ENCODE results near the gene CEP70.

Gene CEP70

DNA sequence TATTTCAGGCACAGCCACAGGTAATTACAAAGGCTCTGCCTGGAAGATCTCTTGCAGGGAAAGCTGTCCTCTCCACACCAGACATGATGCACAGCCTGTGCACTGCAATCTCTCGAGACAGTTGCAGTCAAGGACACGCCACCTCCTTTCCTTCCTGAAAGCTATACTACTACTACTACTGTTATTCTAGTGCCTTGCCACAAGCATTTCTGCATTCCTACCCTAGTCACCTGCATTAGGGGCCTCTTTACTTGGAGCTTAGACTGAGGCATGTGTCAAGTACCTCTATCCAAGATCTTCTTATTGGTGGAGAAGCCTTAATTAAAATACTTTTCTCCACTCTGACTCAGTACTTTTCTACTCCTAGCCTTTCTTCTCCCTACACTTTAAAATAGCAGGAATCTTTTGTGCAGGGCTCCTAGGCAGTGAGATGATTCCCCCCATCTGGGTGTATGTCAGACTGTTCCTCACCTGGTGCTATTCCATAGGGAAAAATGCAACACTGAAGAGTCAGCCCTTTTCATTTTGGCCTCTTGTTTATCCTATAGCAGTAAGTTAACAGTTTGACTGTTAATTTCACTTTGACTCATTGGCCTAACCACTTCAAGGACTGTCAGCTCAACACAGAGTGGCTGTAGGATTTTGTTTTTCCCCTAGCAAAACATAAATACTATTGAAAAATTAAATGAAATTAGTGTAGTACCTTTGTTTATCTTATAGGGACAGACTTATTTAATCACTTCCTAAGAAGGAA lies 80.8 kb downstream of the CEP70 start:
- H3K9me3 ChIP-seq (ENCODE audit: insufficient read depth, low read depth, low read length) = peaks cover 4% of the 10 kb centered on the region
- no peak overlapping the region for H3K23ac ChIP-seq (ENCODE audit: low read length)
- no peak overlapping the region for H3K14ac ChIP-seq (ENCODE audit: low read length)
- H3K79me2 ChIP-seq (ENCODE audit: control insufficient read depth, insufficient read depth, low read length, poor library complexity) = no peaks in the 10 kb centered on the region
- H3K4ac ChIP-seq (ENCODE audit: low read depth, low read length) = no peak overlapping the region
- H4K91ac ChIP-seq (ENCODE audit: low read depth, low read length) = no peak overlapping the region
- H3K4me3 ChIP-seq (ENCODE audit: low read depth, low read length) = no peak overlapping the region
- no peak overlapping the region for H2BK120ac ChIP-seq (ENCODE audit: insufficient read depth, low read length, poor library complexity)
- no peak overlapping the region for H2BK12ac ChIP-seq (ENCODE audit: low read length)
- peaks cover 0 to 2% of the 10 kb centered on the region in 2 experiments for H3K4me1 ChIP-seq (ENCODE audit: control insufficient read depth in 1 of 2, insufficient read depth in 2 of 2, low read length in 2 of 2)
- no peak overlapping the region for H3K4me2 ChIP-seq (ENCODE audit: low read length)
- no peak overlapping the region for H2AFZ ChIP-seq (ENCODE audit: insufficient read depth, low read length, poor library complexity)
- WGBS (ENCODE audit: extremely low coverage, insufficient coverage, insufficient read length) = no CpG with 5 or more reads among the region's 2 CpGs
- H2AK5ac ChIP-seq (ENCODE audit: low read length) = no peak overlapping the region
- no peak overlapping the region for H3K18ac ChIP-seq (ENCODE audit: low read length)
- peaks cover 2% of the 10 kb centered on the region in 2 experiments for H3K36me3 ChIP-seq (ENCODE audit: control insufficient read depth in 1 of 2, insufficient read depth in 2 of 2, low read length in 2 of 2)
- no peaks in the 10 kb centered on the region for H3K79me1 ChIP-seq (ENCODE audit: low read length)
- H3K27me3 ChIP-seq (ENCODE audit: insufficient read depth, low read length) = no peaks in the 10 kb centered on the region
- no peak overlapping the region for H3K9ac ChIP-seq (ENCODE audit: low read length)
- H2BK5ac ChIP-seq (ENCODE audit: low read depth, low read length, poor library complexity) = no peak overlapping the region
- H4K12ac ChIP-seq (ENCODE audit: low read depth, low read length) = no peak overlapping the region
- DNase-seq = peak in 1 of 2 donors; percentile 6
- H4K8ac ChIP-seq (ENCODE audit: low read depth, low read length) = no peak overlapping the region
- no peak overlapping the region for H3K27ac ChIP-seq (ENCODE audit: low read depth, low read length)

DNA sequence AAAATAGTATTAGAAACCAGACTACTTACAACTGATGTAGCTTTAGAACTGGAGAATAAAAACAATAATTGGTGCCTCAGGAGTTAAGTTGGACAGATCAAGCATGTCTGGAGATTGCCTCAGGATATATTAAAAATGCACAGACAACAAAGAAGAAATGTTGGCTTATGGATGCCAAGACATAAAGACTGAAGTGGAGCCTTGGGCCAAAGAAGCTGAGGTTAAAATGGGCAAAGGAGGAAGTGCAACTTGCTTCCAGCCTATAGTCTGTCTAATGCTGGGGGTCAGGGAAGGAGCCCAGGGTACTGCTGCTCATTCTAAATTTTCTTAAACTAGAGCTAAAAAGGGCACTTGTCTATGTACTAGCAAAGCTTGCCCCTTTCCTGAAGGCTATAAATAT lies 82.1 kb downstream of the CEP70 start:
- no peak overlapping the region for H3K27ac ChIP-seq (ENCODE audit: low read depth, low read length)
- no peak overlapping the region for H4K91ac ChIP-seq (ENCODE audit: low read depth, low read length)
- no peak overlapping the region for H3K4me2 ChIP-seq (ENCODE audit: low read length)
- no peak overlapping the region for H3K18ac ChIP-seq (ENCODE audit: low read length)
- H3K4me1 ChIP-seq (ENCODE audit: control insufficient read depth in 1 of 2, insufficient read depth in 2 of 2, low read length in 2 of 2) = peaks cover 0 to 2% of the 10 kb centered on the region in 2 experiments
- DNase-seq = no peak
- H3K79me1 ChIP-seq (ENCODE audit: low read length) = no peaks in the 10 kb centered on the region
- no peaks in the 10 kb centered on the region for H3K36me3 ChIP-seq (ENCODE audit: control insufficient read depth in 1 of 2, insufficient read depth in 2 of 2, low read length in 2 of 2)
- no peak overlapping the region for H3K4ac ChIP-seq (ENCODE audit: low read depth, low read length)
- H3K14ac ChIP-seq (ENCODE audit: low read length) = no peak overlapping the region
- no peaks in the 10 kb centered on the region for H3K27me3 ChIP-seq (ENCODE audit: insufficient read depth, low read length)
- no peak overlapping the region for H2BK12ac ChIP-seq (ENCODE audit: low read length)
- no peak overlapping the region for H3K4me3 ChIP-seq (ENCODE audit: low read depth, low read length)
- no peak overlapping the region for H2AK5ac ChIP-seq (ENCODE audit: low read length)
- no peak overlapping the region for H4K12ac ChIP-seq (ENCODE audit: low read depth, low read length)
- no peak overlapping the region for H3K9ac ChIP-seq (ENCODE audit: low read length)
- no peak overlapping the region for H4K8ac ChIP-seq (ENCODE audit: low read depth, low read length)
- no peaks in the 10 kb centered on the region for H3K79me2 ChIP-seq (ENCODE audit: control insufficient read depth, insufficient read depth, low read length, poor library complexity)
- no peaks in the 10 kb centered on the region for H3K9me3 ChIP-seq (ENCODE audit: insufficient read depth, low read depth, low read length)
- no peak overlapping the region for H2BK120ac ChIP-seq (ENCODE audit: insufficient read depth, low read length, poor library complexity)
- H3K23ac ChIP-seq (ENCODE audit: low read length) = no peak overlapping the region
- no peak overlapping the region for H2AFZ ChIP-seq (ENCODE audit: insufficient read depth, low read length, poor library complexity)
- no peak overlapping the region for H2BK5ac ChIP-seq (ENCODE audit: low read depth, low read length, poor library complexity)

DNA sequence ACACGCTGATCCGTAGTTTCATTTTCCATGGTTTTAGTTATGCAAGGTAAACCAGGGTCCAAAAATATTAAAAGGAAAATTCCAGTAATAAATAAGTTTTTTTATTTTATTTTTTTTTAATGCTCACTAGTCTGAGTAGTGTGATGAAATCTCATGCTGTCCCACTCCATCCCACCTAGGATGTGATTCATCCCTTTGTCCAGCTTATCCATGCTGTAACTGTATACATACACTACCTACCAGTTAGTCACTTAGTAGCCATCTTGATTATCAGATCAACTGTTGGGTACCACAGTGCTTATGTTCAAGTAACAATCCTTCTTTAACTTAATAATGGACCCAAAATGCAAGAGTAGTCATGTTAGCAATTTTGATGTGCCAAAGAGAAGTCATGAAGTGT lies 84.5 kb downstream of the CEP70 start:
- Histone ChIP-seq H3K4me1 (ENCODE audit: control insufficient read depth in 1 of 2, insufficient read depth in 2 of 2, low read length in 2 of 2) (peaks cover 0 to 2% of the 10 kb centered on the region in 2 experiments), H2BK120ac (ENCODE audit: insufficient read depth, low read length, poor library complexity) (no peak overlapping the region), H3K4ac (ENCODE audit: low read depth, low read length) (no peak overlapping the region), H3K4me2 (ENCODE audit: low read length) (no peak overlapping the region), H3K9ac (ENCODE audit: low read length) (no peak overlapping the region), H2AK5ac (ENCODE audit: low read length) (no peak overlapping the region), H2BK5ac (ENCODE audit: low read depth, low read length, poor library complexity) (no peak overlapping the region), H3K79me2 (ENCODE audit: control insufficient read depth, insufficient read depth, low read length, poor library complexity) (no peaks in the 10 kb centered on the region), H3K14ac (ENCODE audit: low read length) (no peak overlapping the region), H2BK12ac (ENCODE audit: low read length) (no peak overlapping the region), H3K23ac (ENCODE audit: low read length) (no peak overlapping the region), H3K27ac (ENCODE audit: low read depth, low read length) (no peak overlapping the region), H3K36me3 (ENCODE audit: control insufficient read depth in 1 of 2, insufficient read depth in 2 of 2, low read length in 2 of 2) (no peaks in the 10 kb centered on the region), H3K9me3 (ENCODE audit: insufficient read depth, low read depth, low read length) (no peaks in the 10 kb centered on the region), H2AFZ (ENCODE audit: insufficient read depth, low read length, poor library complexity) (no peak overlapping the region), H3K4me3 (ENCODE audit: low read depth, low read length) (no peak overlapping the region), H4K8ac (ENCODE audit: low read depth, low read length) (no peak overlapping the region), H3K79me1 (ENCODE audit: low read length) (no peaks in the 10 kb centered on the region), H4K12ac (ENCODE audit: low read depth, low read length) (no peak overlapping the region), H4K91ac (ENCODE audit: low read depth, low read length) (no peak overlapping the region), H3K18ac (ENCODE audit: low read length) (no peak overlapping the region), H3K27me3 (ENCODE audit: insufficient read depth, low read length) (no peaks in the 10 kb centered on the region)
- WGBS (ENCODE audit: extremely low coverage, insufficient coverage, insufficient read length) = no CpG with 5 or more reads among the region's 2 CpGs
- no peak for DNase-seq

DNA sequence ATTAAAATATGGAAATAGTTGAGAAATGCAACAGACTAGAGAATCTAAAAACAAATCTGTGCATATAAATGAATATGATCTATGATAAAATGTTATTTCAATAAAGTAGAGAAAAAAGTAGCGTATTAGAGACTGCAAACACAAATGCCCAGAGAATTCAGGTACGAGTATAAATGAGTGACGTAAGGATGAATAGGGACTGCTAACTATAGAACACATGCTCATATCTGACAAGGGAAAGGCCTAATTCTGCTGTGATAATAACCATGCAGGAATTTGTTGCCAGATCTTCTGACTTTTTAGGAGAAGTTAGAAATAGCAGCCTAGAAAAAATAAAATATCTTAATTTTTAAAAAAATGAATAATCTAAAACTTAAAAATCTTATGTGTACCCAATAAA lies 86.5 kb downstream of the CEP70 start:
- no CpG with 5 or more reads among the region's 3 CpGs for WGBS (ENCODE audit: extremely low coverage, insufficient coverage, insufficient read length)
- no peaks in the 10 kb centered on the region for H3K27me3 ChIP-seq (ENCODE audit: insufficient read depth, low read length)

More for the DNA sequence above, 86.5 kb downstream of the CEP70 start:
- no peak overlapping the region for H2AFZ ChIP-seq (ENCODE audit: insufficient read depth, low read length, poor library complexity)
- no peak overlapping the region for H3K14ac ChIP-seq (ENCODE audit: low read length)
- no peak overlapping the region for H3K4ac ChIP-seq (ENCODE audit: low read depth, low read length)
- H2BK5ac ChIP-seq (ENCODE audit: low read depth, low read length, poor library complexity) = no peak overlapping the region
- H3K9me3 ChIP-seq (ENCODE audit: insufficient read depth, low read depth, low read length) = no peaks in the 10 kb centered on the region
- no peak overlapping the region for H3K4me2 ChIP-seq (ENCODE audit: low read length)
- H3K4me1 ChIP-seq (ENCODE audit: control insufficient read depth in 1 of 2, insufficient read depth in 2 of 2, low read length in 2 of 2) = no peaks in the 10 kb centered on the region
- no peaks in the 10 kb centered on the region for H3K79me1 ChIP-seq (ENCODE audit: low read length)
- no peak overlapping the region for H3K27ac ChIP-seq (ENCODE audit: low read depth, low read length)
- no peaks in the 10 kb centered on the region for H3K79me2 ChIP-seq (ENCODE audit: control insufficient read depth, insufficient read depth, low read length, poor library complexity)
- H2AK5ac ChIP-seq (ENCODE audit: low read length) = no peak overlapping the region
- no peak overlapping the region for H2BK120ac ChIP-seq (ENCODE audit: insufficient read depth, low read length, poor library complexity)
- no peak overlapping the region for H3K4me3 ChIP-seq (ENCODE audit: low read depth, low read length)
- no peak overlapping the region for H4K8ac ChIP-seq (ENCODE audit: low read depth, low read length)
- no peak overlapping the region for H3K23ac ChIP-seq (ENCODE audit: low read length)
- no peak overlapping the region for H3K9ac ChIP-seq (ENCODE audit: low read length)
- no peak overlapping the region for H4K91ac ChIP-seq (ENCODE audit: low read depth, low read length)
- H4K12ac ChIP-seq (ENCODE audit: low read depth, low read length) = no peak overlapping the region
- H2BK12ac ChIP-seq (ENCODE audit: low read length) = no peak overlapping the region
- H3K36me3 ChIP-seq (ENCODE audit: control insufficient read depth in 1 of 2, insufficient read depth in 2 of 2, low read length in 2 of 2) = no peaks in the 10 kb centered on the region
- no peak overlapping the region for H3K18ac ChIP-seq (ENCODE audit: low read length)
- no peak for DNase-seq

Data from trophoblast cell (in vitro differentiated cells and primary cell).